H9 (cell line): ENCODE measurements around the gene CDC25B. TPM values are rescaled to one million over a fixed set of nuclear protein-coding genes. Genes with fewer than 3 reads are reported as not detected.

Experiments
- DNase-seq: peaks from one replicate; pipeline ENCODE4 v3.0.0-alpha.2; 2017
- H2AFZ ChIP-seq: one replicate; pipeline ENCODE4 v1.6.1; 2013; ENCODE audit warnings: mild to moderate bottlenecking, low read length, control low read depth, moderate library complexity
- H2AK5ac ChIP-seq: 2 replicates; pipeline ENCODE4 v1.6.1; 2013; ENCODE audit warnings: low read length, control low read depth, mixed read lengths; ENCODE audit not compliant: insufficient read length
- H2BK120ac ChIP-seq: one replicate; pipeline ENCODE4 v1.6.1; 2013; ENCODE audit warnings: low read depth, mild to moderate bottlenecking, low read length, control low read depth, inconsistent platforms; ENCODE audit not compliant: poor library complexity, severe bottlenecking
- H2BK12ac ChIP-seq: 2 replicates; pipeline ENCODE4 v1.6.1; 2013; ENCODE audit warnings: low read length, control low read depth, mixed read lengths, low read depth; ENCODE audit not compliant: insufficient read length
- H2BK15ac ChIP-seq: 2 replicates; pipeline ENCODE4 v1.6.1; 2013; ENCODE audit warnings: low read depth, low read length, control low read depth
- H2BK20ac ChIP-seq: one replicate; pipeline ENCODE4 v1.6.1; 2013; ENCODE audit warnings: low read depth, mild to moderate bottlenecking, low read length, control low read depth, inconsistent platforms; ENCODE audit not compliant: poor library complexity, severe bottlenecking
- H2BK5ac ChIP-seq: 2 replicates; pipeline ENCODE4 v1.6.1; 2013; ENCODE audit warnings: low read length, control low read depth, mixed read lengths; ENCODE audit not compliant: insufficient read length
- H3K14ac ChIP-seq: 2 replicates; pipeline ENCODE4 v1.6.1; 2013; ENCODE audit warnings: low read length, control low read depth; ENCODE audit not compliant: insufficient read depth
- H3K18ac ChIP-seq: 2 replicates; pipeline ENCODE4 v1.6.1; 2013; ENCODE audit warnings: low read depth, mild to moderate bottlenecking, mixed read lengths, low read length, control low read depth; ENCODE audit not compliant: insufficient read length
- H3K23ac ChIP-seq: 2 replicates; pipeline ENCODE4 v1.6.1; 2013; ENCODE audit warnings: low read length, control low read depth, mixed read lengths, low read depth; ENCODE audit not compliant: insufficient read length
- H3K23me2 ChIP-seq: 2 replicates; pipeline ENCODE4 v1.6.1; 2013; ENCODE audit warnings: low read depth, mild to moderate bottlenecking, mixed read lengths, low read length, control low read depth; ENCODE audit not compliant: insufficient read length, poor library complexity, severe bottlenecking
- H3K27ac ChIP-seq: 2 replicates; pipeline ENCODE4 v1.5.1; 2013; ENCODE audit warnings: low read length, control low read depth, mixed read lengths, low read depth; ENCODE audit not compliant: insufficient read length
- H3K27me3 ChIP-seq: 2 replicates; pipeline ENCODE4 v1.6.1; 2013; ENCODE audit warnings: low read length, control low read depth, inconsistent platforms; ENCODE audit not compliant: insufficient read depth
- H3K4ac ChIP-seq: 2 replicates; pipeline ENCODE4 v1.6.1; 2013; ENCODE audit warnings: low read depth, mild to moderate bottlenecking, control low read depth, inconsistent platforms, low read length, moderate library complexity
- H3K4me1 ChIP-seq: 2 replicates; pipeline ENCODE4 v1.6.1; 2013; ENCODE audit warnings: low read length, control low read depth, inconsistent platforms; ENCODE audit not compliant: insufficient read depth
- H3K4me2 ChIP-seq: 2 replicates; pipeline ENCODE4 v1.6.1; 2013; ENCODE audit warnings: low read length, control low read depth, mixed read lengths; ENCODE audit not compliant: insufficient read length, insufficient read depth
- H3K56ac ChIP-seq: 2 replicates; pipeline ENCODE4 v1.6.1; 2013; ENCODE audit warnings: low read depth, mild to moderate bottlenecking, mixed read lengths, low read length, control low read depth; ENCODE audit not compliant: insufficient read length
- H3K79me1 ChIP-seq: 2 replicates; pipeline ENCODE4 v1.6.1; 2013; ENCODE audit warnings: low read depth, mild to moderate bottlenecking, moderate library complexity, low read length, control low read depth, inconsistent platforms; ENCODE audit not compliant: insufficient read depth, poor library complexity, severe bottlenecking
- H3K79me2 ChIP-seq: 2 replicates; pipeline ENCODE4 v1.6.1; 2013; ENCODE audit warnings: low read length, control low read depth, inconsistent platforms; ENCODE audit not compliant: insufficient read depth
- H3K9ac ChIP-seq: 2 replicates; pipeline ENCODE4 v1.6.1; 2013; ENCODE audit warnings: low read length, control low read depth, mixed read lengths; ENCODE audit not compliant: insufficient read length; ENCODE audit errors: extremely low read depth
- H3K9me3 ChIP-seq: one replicate; pipeline ENCODE4 v1.6.1; 2013; ENCODE audit warnings: low read depth, low read length, inconsistent platforms; ENCODE audit not compliant: control insufficient read depth
- H3T11ph ChIP-seq: one replicate; pipeline ENCODE4 v1.6.1; 2013; ENCODE audit warnings: mild to moderate bottlenecking, low read length, control low read depth, inconsistent platforms
- H4K20me1 ChIP-seq: one replicate; pipeline ENCODE4 v1.6.1; 2013; ENCODE audit not compliant: control insufficient read depth, insufficient read length, insufficient read depth
- H4K5ac ChIP-seq: 2 replicates; pipeline ENCODE4 v1.6.1; 2013; ENCODE audit warnings: low read depth, mild to moderate bottlenecking, mixed read lengths, low read length, control low read depth; ENCODE audit not compliant: insufficient read length
- H4K8ac ChIP-seq: replicated peaks from 2 replicates; pipeline ENCODE4 v1.6.1; 2013; ENCODE audit warnings: low read length, control low read depth, mixed read lengths, low read depth; ENCODE audit not compliant: insufficient read length
- H4K91ac ChIP-seq: 2 replicates; pipeline ENCODE4 v1.6.1; 2013; ENCODE audit warnings: low read depth, mild to moderate bottlenecking, moderate library complexity, mixed read lengths, low read length, control low read depth; ENCODE audit not compliant: insufficient read length
- H3K27ac Mint-ChIP-seq, 3 experiments: 2 replicates in 2 of 3; 3 replicates in 1 of 3; pipeline ENCODE4 v1.8.0; 2020 to 2021; ENCODE audit warnings: mixed read lengths in 3 of 3, mild to moderate bottlenecking in 1 of 3, moderate library complexity in 1 of 3
- H3K27me3 Mint-ChIP-seq: 2 replicates; pipeline ENCODE4 v1.8.0; 2021; ENCODE audit warnings: low read depth, mild to moderate bottlenecking, moderate library complexity, mixed read lengths
- H3K36me3 Mint-ChIP-seq, 3 experiments: 2 replicates in 2 of 3; 3 replicates in 1 of 3; pipeline ENCODE4 v1.8.0; 2020 to 2021; ENCODE audit warnings: low read depth in 3 of 3, mixed read lengths in 3 of 3; ENCODE audit not compliant: insufficient read depth in 1 of 3
- H3K4me1 Mint-ChIP-seq, 2 experiments: 2 replicates each; pipeline ENCODE4 v1.8.0; 2020; ENCODE audit warnings: mixed read lengths in 2 of 2
- H3K4me3 Mint-ChIP-seq, 2 experiments: 2 replicates in 1 of 2; 3 replicates in 1 of 2; pipeline ENCODE4 v1.8.0; 2020 to 2021; ENCODE audit warnings: mild to moderate bottlenecking in 2 of 2, mixed read lengths in 2 of 2, moderate library complexity in 1 of 2
- H3K9me3 Mint-ChIP-seq, 2 experiments: 2 replicates in 1 of 2; 3 replicates in 1 of 2; pipeline ENCODE4 v1.8.0; 2020; ENCODE audit warnings: mild to moderate bottlenecking in 2 of 2, mixed read lengths in 2 of 2, moderate library complexity in 1 of 2
- CTCF ChIP-seq: fragments of 200-600 bp; sonication (generic); conservative IDR thresholded peaks from 3 replicates; pipeline ENCODE4 v1.8.0; 2021; ENCODE audit warnings: antibody characterized with exemption, mild to moderate bottlenecking
- WGBS: extraction: QIAGEN DNeasy Blood & Tissue Kit; methylation state at CpG from one replicate; pipeline ENCODE4 v1.1.7; 2013; ENCODE audit warnings: missing lambda C conversion rate, low lambda C conversion rate, mixed read lengths; ENCODE audit not compliant: insufficient read length; ENCODE audit errors: extremely low coverage; 5-methylcytosine and 5-hydroxymethylcytosine counted together
- total RNA-seq: library from RNA; stranded (reverse); gene quantifications from 2 replicates; pipeline ENCODE4 v1.2.1, GENCODE V29; 2021

CDC25B gene
- total RNA-seq, 1 experiment from 2014 or later = 24.0 TPM

DNA sequence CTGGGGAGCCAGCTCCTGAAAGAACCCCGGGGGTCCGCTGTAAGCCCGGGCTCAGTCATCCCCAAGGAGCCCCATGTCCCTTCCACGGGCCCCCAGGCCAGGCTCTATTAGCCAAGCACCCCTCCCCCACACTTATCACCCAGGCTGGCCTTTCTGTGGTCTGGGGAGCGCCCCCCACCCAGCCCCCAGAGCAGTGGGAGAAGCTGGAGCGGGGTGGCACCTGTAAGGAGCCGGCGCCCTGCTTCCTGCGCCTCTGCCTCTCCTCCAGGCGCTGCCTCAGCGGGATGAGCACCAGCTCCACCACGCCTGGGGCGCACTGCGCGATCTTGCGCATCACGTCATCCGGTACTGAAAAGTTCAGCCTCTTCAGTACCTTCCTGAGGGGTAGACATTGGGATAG lies 17.1 kb upstream of the CDC25B start:
- H3K4me3 Mint-ChIP-seq = peak overlapping the region; percentile 52 to 72; a peak in 2 of 5 replicates

More for the DNA sequence above, 17.1 kb upstream of the CDC25B start:
- Histone ChIP-seq H2BK15ac (no peak overlapping the region), H3K4me1 (no peaks in the 10 kb centered on the region; the same call in 1 of the 2 replicates), H4K8ac (no peak overlapping the region), H3K18ac (no peak overlapping the region), H3T11ph (no peak overlapping the region), H3K27ac (no peak overlapping the region), H3K23ac (no peak overlapping the region), H3K79me1 (no peaks in the 10 kb centered on the region), H4K91ac (no peak overlapping the region), H3K27me3 (peaks cover 2% of the 10 kb centered on the region; the same call in 1 of the 2 replicates), H3K9me3 (no peaks in the 10 kb centered on the region), H3K79me2 (no peaks in the 10 kb centered on the region), H2AFZ (no peak overlapping the region), H2BK20ac (no peak overlapping the region), H3K9ac (no peak overlapping the region), H3K14ac (no peak overlapping the region), H3K56ac (no peak overlapping the region), H2BK12ac (no peak overlapping the region), H4K5ac (no peak overlapping the region), H2AK5ac (no peak overlapping the region), H2BK120ac (no peak overlapping the region), H3K23me2 (peaks cover 14% of the 10 kb centered on the region), H3K4me2 (peak overlapping the region; percentile 70), H4K20me1 (no peaks in the 10 kb centered on the region), H2BK5ac (no peak overlapping the region), H3K4ac (no peak overlapping the region)
- DNase-seq = no peak
- TF ChIP-seq CTCF = no peak
- Mint-ChIP-seq H3K4me1 (peaks cover 25 to 40% of the 10 kb centered on the region in 2 experiments), H3K9me3 (no peaks in the 10 kb centered on the region), H3K27me3 (peaks cover 59% of the 10 kb centered on the region), H3K36me3 (peaks cover 0 to 4% (median 0%) of the 10 kb centered on the region in 3 experiments; a peak in 2 of 7 replicates), H3K27ac (peak overlapping the region in 1 of 3 experiments; percentile 76; a peak in 1 of 7 replicates)
- WGBS = no CpG with 5 or more reads among the region's 18 CpGs
